ENCODE data around the gene ADM5.

Gene ADM5, protein sequence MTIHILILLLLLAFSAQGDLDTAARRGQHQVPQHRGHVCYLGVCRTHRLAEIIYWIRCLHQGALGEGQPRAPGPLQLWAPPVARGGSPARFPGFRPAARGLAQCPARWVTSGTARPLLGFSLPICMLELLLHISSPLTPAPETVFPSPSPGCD

DNA sequence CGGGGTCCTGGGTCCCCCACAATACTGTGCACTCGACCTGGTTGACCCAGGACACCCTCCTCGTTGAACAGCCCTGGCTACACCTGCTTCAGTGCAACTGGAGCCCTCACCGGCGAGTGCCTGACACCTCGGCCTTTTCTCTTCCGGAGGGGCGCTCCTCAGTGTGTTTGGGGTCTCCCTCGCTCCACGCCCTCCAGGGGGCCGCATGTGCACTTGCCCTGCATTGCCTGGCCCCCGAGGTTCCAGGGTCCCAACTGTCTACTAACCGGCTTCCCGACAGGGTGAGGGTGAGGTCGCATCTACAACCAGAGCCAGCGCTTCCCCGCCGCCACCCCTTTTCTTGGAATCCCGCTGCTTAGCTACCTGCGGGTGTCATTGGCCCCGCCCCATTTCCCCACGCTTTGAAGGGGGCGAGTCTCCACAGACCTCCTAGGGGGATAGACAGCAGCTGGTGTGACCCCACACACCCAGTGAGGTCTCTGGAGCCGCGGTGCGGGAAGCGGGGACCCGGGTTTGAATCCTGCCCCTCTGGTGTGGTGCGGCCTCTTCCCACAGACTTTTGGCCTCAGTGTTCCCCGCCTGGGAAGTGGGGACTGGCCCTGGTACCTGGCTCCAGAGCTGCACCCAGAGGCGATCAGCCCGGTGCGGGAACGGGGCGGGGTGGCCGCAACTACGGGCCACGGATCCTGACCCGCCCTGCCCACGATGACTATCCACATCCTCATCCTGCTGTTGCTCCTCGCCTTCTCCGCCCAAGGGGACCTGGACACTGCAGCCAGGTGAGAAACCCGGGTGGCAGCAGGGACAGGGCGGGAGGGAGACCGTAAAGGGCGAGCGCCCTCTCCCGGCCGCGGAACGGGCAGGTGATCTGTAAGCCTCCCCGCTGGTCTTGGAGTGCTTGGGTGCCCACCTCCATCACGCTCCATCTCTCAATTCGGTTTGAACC lies at the start of gene ADM5:
Gene ADM5, plus strand, starts transcription at position 462 of the 946 bp plus-strand sequence. Its CDS starts 244 bp downstream, at position 706.
- no peak for DNase-seq

DNA sequence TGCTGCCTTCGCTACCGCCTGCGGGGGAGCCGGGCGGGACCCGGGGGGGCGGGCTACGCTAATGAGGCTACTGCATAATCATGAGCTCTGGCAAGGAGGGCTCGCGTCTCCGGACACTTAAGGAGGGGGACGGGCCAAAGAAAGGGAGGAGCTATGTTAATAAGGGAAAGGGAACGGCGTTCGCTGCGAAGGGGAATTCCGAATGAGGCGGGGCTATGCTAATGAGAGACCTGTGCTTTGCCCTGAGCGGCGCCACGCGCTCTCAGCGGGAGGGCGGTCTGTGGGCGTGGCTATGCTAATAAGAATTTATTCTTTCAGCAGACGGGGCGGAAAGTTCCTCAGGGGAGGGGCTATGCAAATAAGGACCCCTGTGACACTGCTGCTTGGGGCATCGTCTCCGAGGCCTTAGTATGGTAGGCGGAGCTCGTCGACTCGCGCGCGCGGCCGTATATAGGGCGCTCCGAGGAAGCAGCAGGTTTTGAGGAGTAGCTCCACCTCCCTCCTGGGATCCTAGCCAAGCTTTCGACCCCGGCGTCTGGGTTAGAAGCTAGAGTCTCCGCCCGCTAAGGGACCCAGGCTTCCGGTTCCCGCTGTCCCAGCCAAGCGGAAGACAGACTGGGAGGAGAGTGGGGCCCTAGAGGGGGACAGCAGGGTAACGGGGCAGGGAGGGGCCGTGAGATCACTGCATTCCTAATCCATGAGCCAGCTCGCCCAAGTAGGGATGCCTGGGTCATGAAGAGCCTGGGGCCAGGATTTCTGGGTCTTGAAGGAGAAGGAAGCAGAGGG lies 49.1 kb upstream of the ADM5 start, which contains the start of gene RRAS:
Gene RRAS, minus strand, starts transcription at position 31 of the 786 bp plus-strand sequence. CDS start 45 bp downstream, outside the sequence.
- peak; percentile 100 for DNase-seq

DNA sequence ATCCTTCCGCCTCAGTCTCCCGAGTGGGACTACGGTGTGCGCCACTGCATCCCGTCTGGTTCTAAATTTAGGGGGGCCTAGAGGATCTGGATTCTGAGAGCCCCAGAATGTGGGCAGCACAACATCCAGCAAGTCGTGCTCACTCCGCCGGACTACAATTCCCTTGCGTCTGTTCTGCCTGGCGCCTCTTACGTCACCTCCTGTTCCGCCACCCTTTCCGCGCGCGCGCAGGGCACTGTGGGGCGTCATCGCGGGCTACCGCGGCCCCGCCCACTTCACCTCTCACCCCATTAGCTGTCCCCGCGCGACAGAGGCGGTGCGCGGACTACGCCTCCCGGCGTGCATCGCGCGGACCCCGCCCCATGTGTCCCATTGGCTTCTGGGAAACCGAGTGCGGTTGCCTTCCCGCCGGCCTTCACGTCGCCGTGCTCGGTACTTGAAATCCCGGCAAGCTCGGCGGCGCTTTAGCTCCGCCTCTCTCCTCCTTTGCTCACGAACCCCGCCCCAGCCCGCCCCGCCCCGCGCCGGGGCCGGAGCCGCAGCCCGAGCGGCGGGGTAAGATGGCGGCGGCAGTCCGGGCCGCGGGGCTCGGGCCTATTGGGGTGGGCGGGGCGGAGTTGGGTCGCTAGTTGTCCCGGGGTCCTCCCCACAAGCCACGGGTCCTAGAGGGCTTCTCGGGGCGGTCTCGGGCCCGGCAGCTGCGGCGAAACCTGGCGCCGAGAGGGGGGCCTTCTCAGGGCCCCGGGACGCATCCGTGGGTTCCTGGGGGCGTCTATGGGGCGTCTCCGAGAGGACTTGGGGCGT lies 47.5 kb upstream of the ADM5 start, which contains the start of gene SCAF1:
Gene SCAF1, plus strand, starts transcription at position 522 of the 804 bp plus-strand sequence. CDS start 2,818 bp downstream, outside the sequence.
- DNase-seq = peak; percentile 98

DNA sequence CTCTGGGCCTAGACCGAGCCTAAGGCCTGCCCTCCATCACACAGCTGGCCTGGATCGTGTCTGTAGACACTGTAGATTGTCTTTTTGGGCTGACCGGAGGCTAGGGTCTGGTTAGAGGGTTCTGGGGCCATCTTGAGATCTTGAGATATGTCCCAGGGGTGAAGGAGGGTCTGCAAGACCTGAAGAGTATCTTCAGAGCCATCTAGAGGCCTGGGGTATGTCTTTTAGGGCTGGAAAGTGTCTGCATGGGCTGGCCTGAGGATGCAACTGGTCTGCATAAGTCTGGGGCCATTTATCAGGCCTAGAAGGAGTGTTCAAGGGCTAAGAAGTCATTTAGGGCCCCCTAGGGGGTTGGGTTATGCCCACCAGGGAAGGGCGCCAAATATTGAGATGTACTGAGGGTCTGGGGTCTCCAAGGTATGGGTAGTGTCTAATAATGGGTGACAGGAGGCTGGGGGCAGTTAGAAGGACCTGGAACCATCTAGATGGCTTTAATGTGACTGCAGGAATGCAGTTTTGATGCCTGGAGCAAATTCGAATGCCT lies 46.8 kb upstream of the ADM5 start:
- peak; percentile 12 for DNase-seq

GRCh38 chr19:49643466-49643865 lies 45.9 kb upstream of the ADM5 start:
- no peak for DNase-seq

DNA sequence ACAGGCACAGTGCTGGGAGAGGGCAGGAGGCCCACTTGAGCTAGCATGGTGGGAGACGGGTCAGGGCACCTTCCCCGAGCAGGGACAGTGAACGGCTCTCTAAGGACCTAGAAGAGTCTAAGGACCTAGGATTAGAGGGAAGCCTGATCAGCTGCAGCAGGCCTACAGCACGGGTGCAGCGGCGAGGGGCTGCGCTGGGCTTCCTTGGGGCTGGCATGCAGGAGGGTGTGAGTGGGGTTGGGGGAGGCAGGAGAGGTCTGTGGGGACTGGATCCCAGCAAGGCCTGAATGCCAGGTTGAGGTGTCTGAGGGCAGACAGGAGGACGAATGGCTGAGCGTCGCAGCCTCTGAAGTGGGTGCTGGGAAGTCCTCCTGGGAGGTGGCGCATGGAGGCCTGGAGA lies 43.8 kb upstream of the ADM5 start:
- no peak for DNase-seq

GRCh38 chr19:49645995-49646394 lies 43.4 kb upstream of the ADM5 start:
- DNase-seq = no peak

DNA sequence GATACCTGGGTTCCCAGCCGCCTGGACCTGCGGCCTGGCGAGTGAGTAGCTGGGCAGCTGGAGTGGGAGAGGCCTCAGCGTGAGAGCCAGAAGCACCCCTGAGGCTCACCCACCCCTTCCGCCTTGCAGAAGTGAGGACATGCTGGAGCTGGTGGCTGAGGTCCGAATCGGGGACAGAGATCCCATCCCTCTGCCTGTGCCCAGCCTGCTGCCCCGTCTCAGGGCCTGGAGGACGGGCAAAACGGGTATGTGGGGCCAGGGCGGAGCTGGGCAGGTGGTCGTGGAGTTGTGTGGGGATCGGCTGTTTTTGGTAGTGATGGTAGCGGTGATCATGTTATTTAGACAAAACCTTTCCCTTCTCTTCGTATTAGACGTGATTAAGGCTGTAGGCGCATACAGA lies 42.8 kb upstream of the ADM5 start:
- no peak for DNase-seq

DNA sequence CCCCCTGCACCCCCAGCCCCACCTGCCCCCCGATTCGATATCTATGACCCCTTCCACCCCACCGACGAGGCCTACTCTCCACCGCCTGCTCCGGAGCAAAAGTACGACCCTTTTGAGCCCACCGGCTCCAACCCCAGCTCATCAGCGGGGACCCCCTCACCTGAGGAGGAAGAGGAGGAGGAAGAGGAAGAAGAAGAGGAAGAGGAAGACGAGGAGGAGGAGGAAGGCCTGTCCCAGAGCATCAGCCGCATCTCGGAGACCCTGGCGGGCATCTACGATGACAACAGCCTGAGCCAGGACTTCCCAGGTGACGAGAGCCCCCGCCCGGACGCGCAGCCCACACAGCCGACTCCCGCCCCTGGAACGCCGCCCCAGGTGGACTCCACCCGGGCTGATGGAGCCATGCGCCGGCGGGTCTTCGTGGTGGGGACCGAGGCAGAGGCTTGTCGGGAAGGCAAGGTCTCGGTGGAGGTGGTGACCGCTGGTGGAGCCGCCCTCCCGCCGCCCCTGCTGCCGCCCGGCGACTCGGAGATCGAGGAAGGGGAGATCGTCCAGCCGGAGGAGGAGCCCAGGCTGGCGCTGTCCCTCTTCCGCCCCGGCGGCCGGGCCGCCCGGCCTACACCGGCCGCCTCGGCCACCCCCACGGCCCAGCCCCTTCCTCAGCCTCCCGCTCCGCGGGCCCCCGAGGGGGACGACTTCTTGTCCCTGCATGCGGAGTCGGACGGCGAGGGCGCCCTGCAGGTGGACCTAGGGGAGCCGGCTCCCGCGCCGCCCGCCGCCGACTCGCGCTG lies 38.2 kb upstream of the ADM5 start:
- DNase-seq = no peak

- DNase-seq = no peak
Observed at GRCh38 chr19:49651820-49652550, 37.4 kb upstream of the ADM5 start.

DNA sequence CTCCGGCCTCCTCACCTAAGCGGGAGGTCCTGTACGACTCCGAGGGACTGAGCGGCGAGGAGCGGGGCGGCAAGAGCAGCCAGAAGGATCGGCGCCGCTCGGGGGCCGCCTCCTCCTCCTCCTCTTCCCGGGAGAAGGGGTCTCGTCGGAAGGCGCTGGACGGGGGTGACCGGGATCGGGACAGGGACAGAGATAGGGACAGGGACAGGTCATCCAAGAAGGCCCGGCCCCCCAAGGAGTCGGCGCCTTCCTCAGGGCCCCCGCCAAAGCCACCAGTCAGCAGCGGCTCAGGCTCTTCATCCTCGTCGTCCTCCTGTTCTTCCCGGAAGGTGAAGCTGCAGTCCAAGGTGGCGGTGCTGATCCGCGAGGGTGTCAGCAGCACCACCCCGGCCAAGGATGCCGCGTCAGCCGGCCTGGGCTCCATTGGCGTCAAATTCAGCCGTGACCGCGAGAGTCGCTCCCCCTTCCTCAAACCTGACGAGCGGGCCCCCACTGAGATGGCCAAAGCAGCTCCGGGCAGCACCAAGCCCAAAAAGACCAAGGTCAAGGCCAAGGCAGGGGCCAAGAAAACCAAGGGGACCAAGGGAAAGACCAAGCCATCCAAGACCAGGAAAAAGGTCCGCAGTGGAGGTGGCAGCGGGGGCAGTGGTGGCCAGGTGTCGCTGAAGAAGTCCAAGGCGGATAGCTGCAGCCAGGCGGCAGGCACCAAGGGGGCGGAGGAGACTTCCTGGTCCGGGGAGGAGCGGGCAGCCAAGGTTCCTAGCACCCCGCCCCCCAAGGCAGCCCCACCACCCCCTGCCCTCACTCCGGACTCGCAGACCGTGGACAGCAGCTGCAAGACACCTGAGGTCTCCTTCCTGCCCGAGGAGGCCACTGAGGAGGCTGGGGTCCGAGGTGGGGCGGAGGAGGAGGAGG lies 36.6 kb upstream of the ADM5 start:
- DNase-seq = no peak

DNA sequence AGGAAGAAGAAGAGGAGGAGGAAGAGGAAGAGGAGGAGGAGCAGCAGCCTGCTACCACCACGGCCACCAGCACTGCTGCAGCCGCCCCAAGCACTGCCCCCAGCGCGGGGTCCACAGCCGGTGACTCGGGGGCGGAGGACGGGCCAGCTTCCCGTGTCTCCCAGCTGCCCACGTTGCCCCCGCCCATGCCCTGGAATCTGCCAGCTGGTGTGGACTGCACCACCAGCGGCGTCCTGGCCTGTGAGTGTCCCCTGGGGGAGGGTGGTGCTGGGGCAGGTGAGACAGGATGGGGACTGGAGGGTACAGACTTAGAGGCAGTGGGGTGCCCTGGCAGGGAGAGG lies 36.0 kb upstream of the ADM5 start:
- DNase-seq = no peak

- DNase-seq = no peak
Observed at GRCh38 chr19:49654581-49654980, 34.8 kb upstream of the ADM5 start.

GRCh38 chr19:49655570-49656455 lies 33.6 kb upstream of the ADM5 start:
- DNase-seq = no peak

DNA sequence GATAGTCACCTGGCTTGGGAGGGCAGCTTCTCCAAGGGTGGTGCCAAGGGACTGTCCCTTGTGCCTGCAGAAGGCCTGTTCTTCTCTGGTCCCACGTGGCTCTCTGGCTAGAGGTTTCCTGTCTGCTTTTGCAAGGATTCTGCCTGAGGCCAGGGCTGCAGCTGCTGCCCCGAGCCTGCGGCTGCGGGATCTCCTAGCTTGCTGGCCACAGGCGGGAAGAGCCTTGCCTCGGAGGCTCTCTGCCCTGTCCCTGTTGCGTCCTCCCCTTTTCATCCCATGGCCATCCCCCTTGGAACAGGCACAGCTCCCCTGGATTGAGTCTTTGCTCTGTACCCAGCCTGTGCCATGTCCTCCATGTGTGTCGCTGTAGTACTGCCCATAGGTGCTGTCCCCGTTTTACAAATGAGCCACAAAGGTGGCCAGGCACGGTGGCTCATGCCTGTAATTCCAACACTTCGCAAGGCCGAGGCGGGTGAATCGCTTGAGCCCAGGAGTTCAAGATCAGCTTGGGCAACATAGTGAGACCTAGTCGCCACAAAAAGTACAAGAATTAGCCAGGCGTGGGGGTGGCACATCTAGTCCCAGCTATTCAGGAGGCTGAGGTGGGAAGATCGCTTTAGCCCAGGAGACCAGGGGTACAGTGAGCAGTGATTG lies 32.8 kb upstream of the ADM5 start:
- DNase-seq = no peak

DNA sequence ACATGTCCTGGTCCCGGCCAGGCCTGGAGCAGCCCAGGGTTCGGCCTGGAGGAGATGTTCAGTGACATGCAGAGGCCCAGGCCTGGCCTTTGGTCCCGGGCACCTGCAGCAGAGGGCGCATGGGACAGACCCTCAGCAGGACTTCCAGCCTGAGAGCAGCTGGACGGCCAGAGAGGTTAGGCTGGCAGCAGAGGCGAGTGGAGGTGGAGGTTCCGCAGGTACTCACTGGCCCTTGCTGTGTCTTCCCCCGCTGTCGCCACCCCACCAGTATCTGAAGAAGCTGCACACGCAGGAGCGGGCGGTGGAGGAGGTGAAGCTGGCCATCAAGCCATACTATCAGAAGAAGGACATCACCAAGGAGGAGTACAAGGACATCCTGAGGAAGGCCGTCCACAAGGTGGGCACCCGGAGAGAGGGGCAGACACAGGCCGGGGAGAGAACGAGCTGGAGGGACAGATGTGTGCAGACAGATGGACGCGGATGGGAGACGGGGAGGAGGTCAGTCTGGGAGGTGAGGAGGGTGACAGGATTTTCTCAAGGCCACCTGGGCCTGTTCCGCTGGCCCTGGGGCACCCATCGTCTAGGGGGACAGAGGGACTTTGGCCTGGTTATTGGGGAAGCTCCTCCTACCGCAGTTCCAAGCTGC lies 31.8 kb upstream of the ADM5 start:
- DNase-seq = no peak

GRCh38 chr19:49658139-49658517 lies 31.3 kb upstream of the ADM5 start:
- DNase-seq = no peak
